GM23248 (cell line): ENCODE data around the gene SMARCAL1. TPM values are rescaled to one million over a fixed set of nuclear protein-coding genes. Genes with fewer than 3 reads are reported as not detected.
A peak's percentile ranks its signal among the peaks of the same experiment; 100 is the strongest.

Experiments
- DNase-seq: peaks from one replicate; pipeline ENCODE4 v3.0.0-alpha.2; 2015
- H2AFZ ChIP-seq: fragments of 200-600 bp; sonication (generic); 2 replicates; pipeline ENCODE4 v1.6.1; 2016; ENCODE audit warnings: antibody characterized with exemption
- H3F3A ChIP-seq: fragments of 200-600 bp; sonication (generic); 2 replicates; pipeline ENCODE4 v1.6.1; 2016; ENCODE audit warnings: mild to moderate bottlenecking, antibody characterized with exemption, mixed run types; ENCODE audit not compliant: insufficient read depth
- H3K27ac ChIP-seq: fragments of 200-600 bp; sonication (generic); 2 replicates; pipeline ENCODE4 v1.5.1; 2016; ENCODE audit warnings: mild to moderate bottlenecking
- H3K27me3 ChIP-seq: fragments of 200-600 bp; sonication (generic); replicated peaks from 2 replicates; pipeline ENCODE4 v1.6.1; 2016; ENCODE audit warnings: mild to moderate bottlenecking; ENCODE audit not compliant: insufficient read depth
- H3K36me3 ChIP-seq: fragments of 200-600 bp; sonication (generic); 2 replicates; pipeline ENCODE4 v1.6.1; 2016; ENCODE audit warnings: low read depth, mild to moderate bottlenecking
- H3K4me1 ChIP-seq: fragments of 200-600 bp; sonication (generic); 2 replicates; pipeline ENCODE4 v1.6.1; 2016; ENCODE audit warnings: mild to moderate bottlenecking; ENCODE audit not compliant: insufficient read depth
- H3K4me2 ChIP-seq: fragments of 200-600 bp; sonication (generic); one replicate; pipeline ENCODE4 v1.6.1; 2016; ENCODE audit warnings: mild to moderate bottlenecking; ENCODE audit not compliant: unreplicated experiment
- H3K4me3 ChIP-seq: fragments of 200-600 bp; sonication (generic); 2 replicates; pipeline ENCODE4 v1.5.1; 2016; ENCODE audit warnings: mild to moderate bottlenecking
- H3K79me2 ChIP-seq: fragments of 200-600 bp; sonication (generic); 2 replicates; pipeline ENCODE4 v1.6.1; 2016; ENCODE audit warnings: mild to moderate bottlenecking; ENCODE audit not compliant: insufficient read depth
- H3K9ac ChIP-seq: fragments of 200-600 bp; sonication (generic); 2 replicates; pipeline ENCODE4 v1.6.1; 2016; ENCODE audit warnings: mild to moderate bottlenecking
- H3K9me2 ChIP-seq: fragments of 200-600 bp; sonication (generic); 2 replicates; pipeline ENCODE4 v1.6.1; 2016; ENCODE audit warnings: mixed run types, mild to moderate bottlenecking, moderate library complexity; ENCODE audit not compliant: insufficient read depth
- H3K9me3 ChIP-seq: fragments of 200-600 bp; sonication (generic); one replicate; pipeline ENCODE4 v1.6.1; 2017; ENCODE audit warnings: low read depth
- H4K20me1 ChIP-seq: fragments of 200-600 bp; sonication (generic); 2 replicates; pipeline ENCODE4 v1.6.0; 2016; ENCODE audit not compliant: insufficient read depth
- EZH2 ChIP-seq: fragments of 200-600 bp; sonication (generic); IDR thresholded peaks from 2 replicates; pipeline ENCODE4 v1.6.1; 2018; ENCODE audit warnings: antibody characterized with exemption, mild to moderate bottlenecking; ENCODE audit not compliant: insufficient read depth, poor library complexity, severe bottlenecking
- EZH2phosphoT487 ChIP-seq: fragments of 200-600 bp; sonication (generic); IDR thresholded peaks from 2 replicates; pipeline ENCODE4 v1.6.1; 2018; ENCODE audit warnings: antibody characterized with exemption, moderate library complexity, mild to moderate bottlenecking, low read depth; ENCODE audit not compliant: insufficient read depth
- WGBS, 2 experiments: methylation state at CpG; one replicate each; pipeline ENCODE4 v1.1.6; 2015 to 2017; ENCODE audit warnings: low lambda C conversion rate in 2 of 2, low coverage in 1 of 2; ENCODE audit errors: missing lambda C conversion rate in 2 of 2; 5-methylcytosine and 5-hydroxymethylcytosine counted together
- in situ Hi-C: fragments of 300-500 bp; cut with MboI; formaldehyde crosslinking; loops from 2 replicates; pipeline ENCODE4 v1.15.0; 2020
- polyA plus RNA-seq: library from polyadenylated mRNA; unstranded; fragments of >200 nt; fragmentation: Nextera tagmentation; extraction: Ambion mirVana; gene quantifications from 2 replicates; pipeline ENCODE4 v1.2.1, GENCODE V29; 2016
- total RNA-seq: library from RNA; depleted of rRNA; stranded (reverse); fragments of >200 nt; shearing (Covaris generic); gene quantifications from 2 replicates; pipeline ENCODE4 v1.2.3, GENCODE V29; 2014

The SMARCAL1 gene
- total and polyA plus RNA-seq, 2 experiments from 2014 or later: 10.9 to 30.5 TPM

- DNase-seq: peak; percentile 73
- Histone ChIP-seq H2AFZ (no peak overlapping the region), H3K4me1 (peaks cover 59% of the 10 kb centered on the region), H3K9ac (0 out of 2 replicates have a peak overlapping the region, but pooled peaks have one; percentile 26), H3F3A (peaks cover 64% of the 10 kb centered on the region), H3K27ac (peak overlapping the region; percentile 57), H3K4me3 (peak overlapping the region; percentile 21; the same call in 1 of the 2 replicates), H3K36me3 (peaks cover 13% of the 10 kb centered on the region), H3K4me2 (peak overlapping the region; percentile 64), H4K20me1 (0 out of 2 replicates have a peak, but pooled peaks cover 10% of the 10 kb centered on the region), H3K9me2 (no peaks in the 10 kb centered on the region), H3K27me3 (no peaks in the 10 kb centered on the region), H3K79me2 (peaks cover 55% of the 10 kb centered on the region), H3K9me3 (no peaks in the 10 kb centered on the region)
- TF ChIP-seq EZH2: no peak
- TF ChIP-seq EZH2phosphoT487: no peak
- in situ Hi-C loops: no loop called here
- 34 to 35% methylated on average over 2 of the region's 2 CpGs for WGBS, 2 experiments
These were observed 83.4 kb downstream of the SMARCAL1 start for GRCh38 chr2:216495656-216496055.

GRCh38 chr2:216497382-216498069 is 85.2 kb downstream of the SMARCAL1 start:
- H4K20me1 ChIP-seq: 0 out of 2 replicates have a peak, but pooled peaks cover 18% of the 10 kb centered on the region
- no peak for TF ChIP-seq EZH2
- no peak for TF ChIP-seq EZH2phosphoT487
- peak overlapping the region; percentile 97 for H3K4me2 ChIP-seq
- peak overlapping the region; percentile 97 for H3K4me3 ChIP-seq
- WGBS, 2 experiments: 57 to 58% methylated on average over 6 of the region's 6 CpGs
- peaks cover 73% of the 10 kb centered on the region for H3K79me2 ChIP-seq
- H3F3A ChIP-seq: peaks cover 71% of the 10 kb centered on the region
- peaks cover 61% of the 10 kb centered on the region for H3K4me1 ChIP-seq
- DNase-seq: no peak
- H3K9me3 ChIP-seq: no peaks in the 10 kb centered on the region
- peak overlapping the region; percentile 71 for H3K27ac ChIP-seq
- peak overlapping the region; percentile 87 for H2AFZ ChIP-seq
- in situ Hi-C loops: no loop called here
- H3K9ac ChIP-seq: peak overlapping the region; percentile 98
- H3K27me3 ChIP-seq: no peaks in the 10 kb centered on the region
- peaks cover 31% of the 10 kb centered on the region for H3K36me3 ChIP-seq
- H3K9me2 ChIP-seq: no peaks in the 10 kb centered on the region

GRCh38 chr2:216498070-216498378 is 85.7 kb downstream of the SMARCAL1 start:
- Histone ChIP-seq H3K79me2 (peaks cover 78% of the 10 kb centered on the region), H3K36me3 (peaks cover 36% of the 10 kb centered on the region), H4K20me1 (0 out of 2 replicates have a peak, but pooled peaks cover 20% of the 10 kb centered on the region), H3K27ac (peak overlapping the region; percentile 71), H3K4me3 (peak overlapping the region; percentile 97), H3K9me2 (no peaks in the 10 kb centered on the region), H3K9ac (peak overlapping the region; percentile 98), H3K27me3 (no peaks in the 10 kb centered on the region), H3K4me2 (peak overlapping the region; percentile 97), H3K9me3 (no peaks in the 10 kb centered on the region), H2AFZ (peak overlapping the region; percentile 87), H3F3A (peaks cover 71% of the 10 kb centered on the region), H3K4me1 (peaks cover 59% of the 10 kb centered on the region)
- TF ChIP-seq EZH2phosphoT487: no peak
- no peak for TF ChIP-seq EZH2
- WGBS, 2 experiments: 3 to 4% methylated on average over 6 of the region's 6 CpGs
- DNase-seq: peak; percentile 44
- in situ Hi-C loops: no loop called here

- H3K27me3 ChIP-seq: no peaks in the 10 kb centered on the region
- 0 out of 2 replicates have a peak, but pooled peaks cover 20% of the 10 kb centered on the region for H4K20me1 ChIP-seq
- peak within 1 kb of the TSS; percentile 97 for H3K4me3 ChIP-seq
- peaks cover 42% of the 10 kb centered on the region for H3K36me3 ChIP-seq
- H3K79me2 ChIP-seq: peaks cover 83% of the 10 kb centered on the region
- H3K4me2 ChIP-seq: peak within 1 kb of the TSS; percentile 97
- TF ChIP-seq EZH2phosphoT487 (no peak), EZH2 (no peak)
- peak within 1 kb of the TSS; percentile 71 for H3K27ac ChIP-seq
- H2AFZ ChIP-seq: peak within 1 kb of the TSS; percentile 87
- 1 to 3% methylated on average over 54 of the region's 54 CpGs for WGBS, 2 experiments
- DNase-seq: peak; percentile 97
- H3K4me1 ChIP-seq: peaks cover 57% of the 10 kb centered on the region
- no peaks in the 10 kb centered on the region for H3K9me2 ChIP-seq
- in situ Hi-C loops: no loop called here
- peaks cover 72% of the 10 kb centered on the region for H3F3A ChIP-seq
- no peaks in the 10 kb centered on the region for H3K9me3 ChIP-seq
- peak within 1 kb of the TSS; percentile 98 for H3K9ac ChIP-seq
These were observed 86.4 kb downstream of the SMARCAL1 start, which contains the start of gene RPL37A for GRCh38 chr2:216498379-216499352. RPL37A (plus strand) TSS chr2:216498844; CDS start chr2:216498875, 31 bp downstream.
